ENCODE results near the gene SERINC2.

- TF ChIP-seq ARNT (IDR thresholded peaks at IDR 0.05) = no peak
- TF ChIP-seq ZNF384 (IDR thresholded peaks at IDR 0.05) = no peak
- TF ChIP-seq ELF4 (IDR thresholded peaks at IDR 0.05) = no peak
- TF ChIP-seq FOXM1 (IDR thresholded peaks at IDR 0.05; ENCODE audit: borderline replicate concordance) = no peak
- TF ChIP-seq HDGF (IDR thresholded peaks at IDR 0.05; ENCODE audit: borderline replicate concordance) = no peak
- TF ChIP-seq LEF1 (IDR thresholded peaks at IDR 0.05; ENCODE audit: borderline replicate concordance) = no peak
- TF ChIP-seq FOXK2 (IDR thresholded peaks at IDR 0.05) = no peak
- no peak for TF ChIP-seq NFRKB (IDR thresholded peaks at IDR 0.05)
- TF ChIP-seq TARDBP (IDR thresholded peaks at IDR 0.05) = no peak
- TF ChIP-seq L3MBTL2 (conservative IDR thresholded peaks at IDR 0.05) = no peak
- no peak for TF ChIP-seq BHLHE40 (IDR thresholded peaks at IDR 0.05; ENCODE audit: borderline replicate concordance)
- no peak for TF ChIP-seq PKNOX1 (IDR thresholded peaks at IDR 0.05)
- no peak for TF ChIP-seq SP1 (IDR thresholded peaks at IDR 0.05)
These were observed 2.0 kb downstream of the SERINC2 start for GRCh38 chr1:31414980-31415370.
